ENCODE data around the gene ARHGEF28. TPM values are rescaled to one million over a fixed set of nuclear protein-coding genes. Genes with fewer than 3 reads are reported as not detected.

The ARHGEF28 gene
- total RNA-seq, 1 experiment from 2014 or later = 6.1 TPM

DNA sequence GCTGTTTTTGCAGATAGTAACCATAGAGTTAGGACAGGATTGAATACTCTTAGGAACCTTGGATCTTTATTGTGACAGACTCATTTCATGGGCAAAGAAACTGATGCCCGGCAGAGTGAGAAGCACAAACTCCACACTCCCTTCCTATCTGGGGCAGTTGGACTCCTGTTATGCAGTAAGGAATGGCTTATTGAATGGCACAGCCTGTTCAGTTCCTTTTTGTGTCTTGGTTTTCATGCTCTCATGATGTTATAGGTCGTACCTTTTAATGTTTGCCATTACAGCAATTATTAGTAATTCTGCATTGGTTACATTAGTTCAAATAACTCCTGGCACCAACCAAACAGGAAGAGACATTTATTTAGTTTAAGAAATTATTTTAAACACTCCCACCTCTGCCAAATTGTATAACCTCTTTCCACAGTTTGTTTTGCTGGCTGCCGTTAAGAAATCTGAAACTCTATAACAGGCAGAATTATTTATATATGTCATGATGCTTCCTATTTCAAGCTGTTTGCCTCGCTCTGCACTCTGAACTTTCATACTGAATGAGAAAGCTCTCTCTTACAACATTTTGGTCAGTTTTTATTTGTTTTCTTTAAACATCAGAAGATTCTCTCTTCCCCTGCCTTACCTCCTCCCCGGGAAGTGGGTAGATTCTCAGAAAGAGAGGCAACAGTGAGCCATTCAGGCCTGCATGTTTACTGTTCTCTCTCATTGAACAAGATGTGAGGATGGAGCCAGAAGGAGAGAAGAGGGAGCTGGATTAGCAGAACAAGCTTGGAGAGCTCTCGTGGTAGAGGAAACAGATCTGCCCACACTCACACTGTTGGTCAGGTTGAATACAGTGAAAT lies 144.4 kb downstream of the ARHGEF28 start:
- ChIA-PET POLR2A (no interaction called here), CTCF (no interaction called here), RAD21 (ENCODE audit: low non-redundant PET in 1 of 2, low total read pairs in 2 of 2, uncharacterized antibody in 2 of 2, unreplicated experiment in 2 of 2) (no interaction called here)
- no peak for TF ChIP-seq TCF7L2 (IDR thresholded peaks at IDR 0.05; ENCODE audit: borderline replicate concordance, extremely low read depth, insufficient read depth, insufficient read length)
- no peak for TF ChIP-seq POLR2A (IDR thresholded peaks at IDR 0.05; ENCODE audit: borderline replicate concordance, extremely low read depth, insufficient read depth, insufficient read length)
- TF ChIP-seq, protein P1, sequence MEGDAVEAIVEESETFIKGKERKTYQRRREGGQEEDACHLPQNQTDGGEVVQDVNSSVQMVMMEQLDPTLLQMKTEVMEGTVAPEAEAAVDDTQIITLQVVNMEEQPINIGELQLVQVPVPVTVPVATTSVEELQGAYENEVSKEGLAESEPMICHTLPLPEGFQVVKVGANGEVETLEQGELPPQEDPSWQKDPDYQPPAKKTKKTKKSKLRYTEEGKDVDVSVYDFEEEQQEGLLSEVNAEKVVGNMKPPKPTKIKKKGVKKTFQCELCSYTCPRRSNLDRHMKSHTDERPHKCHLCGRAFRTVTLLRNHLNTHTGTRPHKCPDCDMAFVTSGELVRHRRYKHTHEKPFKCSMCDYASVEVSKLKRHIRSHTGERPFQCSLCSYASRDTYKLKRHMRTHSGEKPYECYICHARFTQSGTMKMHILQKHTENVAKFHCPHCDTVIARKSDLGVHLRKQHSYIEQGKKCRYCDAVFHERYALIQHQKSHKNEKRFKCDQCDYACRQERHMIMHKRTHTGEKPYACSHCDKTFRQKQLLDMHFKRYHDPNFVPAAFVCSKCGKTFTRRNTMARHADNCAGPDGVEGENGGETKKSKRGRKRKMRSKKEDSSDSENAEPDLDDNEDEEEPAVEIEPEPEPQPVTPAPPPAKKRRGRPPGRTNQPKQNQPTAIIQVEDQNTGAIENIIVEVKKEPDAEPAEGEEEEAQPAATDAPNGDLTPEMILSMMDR (IDR thresholded peaks at IDR 0.05 in 2 of 3, conservative IDR thresholded peaks at IDR 0.05 in 1 of 3; ENCODE audit: borderline replicate concordance in 1 of 3, insufficient read depth in 1 of 3, low read depth in 2 of 3, low read length in 2 of 3) = no peak
- TF ChIP-seq SRF (IDR thresholded peaks at IDR 0.05; ENCODE audit: low read depth) = no peak
- no peak for TF ChIP-seq YY1 (IDR thresholded peaks at IDR 0.05; ENCODE audit: extremely low read depth, insufficient replicate concordance, low read depth, low read length)
- TF ChIP-seq FOSL1 (IDR thresholded peaks at IDR 0.05; ENCODE audit: low read depth) = no peak
- TF ChIP-seq POLR2AphosphoS5 (IDR thresholded peaks at IDR 0.05; ENCODE audit: low read depth, low read length) = no peak
- no peak for TF ChIP-seq ELF1 (IDR thresholded peaks at IDR 0.05; ENCODE audit: borderline replicate concordance, low read depth)
- no peak overlapping the region for H2AFZ ChIP-seq (ENCODE audit: low read depth, low read length, poor library complexity, severe bottlenecking)
- no peak overlapping the region for H3K4me3 ChIP-seq (replicated peaks in 1 of 2; ENCODE audit: low read depth in 1 of 2, low read length in 2 of 2)
- no peaks in the 10 kb centered on the region for H3K9me2 ChIP-seq (ENCODE audit: insufficient read depth)
- ATAC-seq = no peak
- H3K36me3 ChIP-seq (ENCODE audit: control insufficient read depth in 1 of 2, insufficient read depth in 2 of 2, low read length in 2 of 2) = no peaks in the 10 kb centered on the region
- H4K20me1 ChIP-seq (ENCODE audit: insufficient read depth) = no peaks in the 10 kb centered on the region
- H3K27ac ChIP-seq (ENCODE audit: low read depth, low read length) = no peak overlapping the region
- H3K4me1 ChIP-seq (ENCODE audit: control insufficient read depth in 1 of 2, insufficient read depth in 2 of 2, low read length in 2 of 2) = no peaks in the 10 kb centered on the region
- no peak overlapping the region for H3K4me2 ChIP-seq (ENCODE audit: low read length)
- intact Hi-C loops (cut with micrococcal nuclease) = no loop called here
- H3K27me3 ChIP-seq (ENCODE audit: insufficient read depth, low read length) = no peaks in the 10 kb centered on the region
- H3K79me2 ChIP-seq (ENCODE audit: insufficient read depth, low read length) = no peaks in the 10 kb centered on the region
- DNase-seq (ENCODE audit: low read depth, low spot score) = no peak
- no peaks in the 10 kb centered on the region; a peak in 1 of 4 replicates for H3K9me3 ChIP-seq (ENCODE audit: control insufficient read depth in 1 of 2, insufficient read depth in 1 of 2, low read depth in 1 of 2, low read length in 2 of 2)
- no TSS peak for BruUV-seq (replicated peaks)
- H3K9ac ChIP-seq (ENCODE audit: low read length) = no peak overlapping the region
